GM18526 (cell line): ENCODE measurements around the gene PRR7.

Experiments
- POLR2A ChIP-seq: IDR thresholded peaks from 3 replicates; pipeline ENCODE4 v1.6.1; 2011; ENCODE audit not compliant: insufficient read length; ENCODE audit errors: extremely low read depth

The PRR7 gene

DNA sequence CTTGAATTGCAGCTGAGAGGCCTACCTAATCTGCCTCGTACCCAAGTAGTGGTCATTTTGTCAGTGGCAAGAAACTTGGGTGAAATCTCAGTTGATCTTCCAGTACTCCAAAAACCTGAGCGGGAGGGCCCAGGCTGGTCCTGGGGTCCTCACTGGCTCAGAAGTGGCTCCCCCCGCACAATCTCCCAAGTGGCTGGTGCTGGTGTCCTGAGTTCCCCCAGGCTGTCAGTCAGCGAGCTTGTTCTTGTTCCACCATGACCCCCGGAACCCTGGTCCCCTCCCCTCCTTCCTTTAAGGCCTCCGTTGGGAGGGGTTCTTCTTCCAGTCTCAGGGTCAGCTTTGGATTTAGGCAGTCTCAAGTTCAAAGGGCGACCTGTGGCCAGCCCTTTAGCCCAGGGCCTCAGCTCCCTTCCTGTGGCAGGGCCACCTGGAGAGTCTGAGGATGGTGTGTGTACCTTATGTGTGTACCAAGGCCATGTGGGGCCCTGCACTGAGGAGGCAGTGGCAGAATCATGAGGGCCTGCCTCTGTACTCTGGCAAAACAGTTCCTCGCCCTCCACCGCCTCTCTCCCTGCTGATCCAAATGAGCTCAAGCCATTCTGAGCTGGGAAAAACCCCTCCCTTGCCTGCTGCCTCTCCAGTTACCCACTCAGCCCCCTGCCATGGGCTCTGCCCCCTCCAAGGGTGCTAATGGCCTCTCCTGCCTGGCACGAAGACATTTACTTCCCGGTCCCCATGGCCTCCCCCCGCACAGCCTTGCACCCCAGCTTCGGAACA, 31.3 kb downstream of the PRR7 start:
- TF ChIP-seq POLR2A, result no peak

DNA sequence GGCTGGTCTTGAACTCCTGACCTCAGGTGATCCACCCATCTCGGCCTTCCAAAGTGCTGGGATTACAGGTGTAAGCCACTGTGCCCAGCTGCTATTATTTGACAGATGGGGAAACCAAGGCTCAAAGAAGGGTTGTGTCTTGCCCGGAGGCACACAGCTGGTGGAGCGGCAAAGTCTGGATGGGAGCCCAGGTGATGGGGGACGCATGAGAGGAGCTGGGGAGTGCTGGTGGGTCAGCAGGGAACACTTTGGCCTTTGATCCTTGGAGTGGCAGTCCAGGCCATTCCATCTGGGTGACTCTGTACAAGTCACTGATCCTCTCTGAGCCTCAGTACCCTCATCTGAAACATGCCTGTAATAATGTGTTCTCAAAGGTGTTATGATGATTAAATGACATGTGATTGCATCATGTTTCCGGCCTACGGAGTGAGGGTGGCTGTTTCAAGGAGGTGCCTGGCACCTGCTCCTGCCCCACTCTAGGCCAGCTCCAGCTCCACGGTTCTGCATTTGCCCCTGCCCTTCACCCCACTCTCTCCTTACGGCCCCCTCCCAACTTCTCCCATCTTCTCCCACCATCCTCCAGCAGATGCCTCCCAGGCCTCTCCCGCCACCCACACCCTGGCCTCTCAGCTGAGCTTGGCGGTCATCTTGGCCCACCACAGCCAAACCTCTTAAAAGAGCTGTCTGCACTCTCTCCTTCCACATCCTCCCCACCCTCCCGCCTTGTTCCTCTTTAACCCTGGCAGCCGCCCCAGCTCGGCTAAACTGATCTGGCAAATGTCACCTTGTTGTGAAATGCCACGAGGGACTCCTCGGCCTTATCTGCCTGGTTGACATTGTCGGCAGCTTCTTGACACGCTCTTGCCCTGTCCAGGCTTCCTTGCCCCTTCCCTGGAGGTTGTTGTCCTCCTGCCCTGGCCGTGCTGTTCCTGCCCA, 32.4 kb downstream of the PRR7 start:
- no peak for TF ChIP-seq POLR2A

DNA sequence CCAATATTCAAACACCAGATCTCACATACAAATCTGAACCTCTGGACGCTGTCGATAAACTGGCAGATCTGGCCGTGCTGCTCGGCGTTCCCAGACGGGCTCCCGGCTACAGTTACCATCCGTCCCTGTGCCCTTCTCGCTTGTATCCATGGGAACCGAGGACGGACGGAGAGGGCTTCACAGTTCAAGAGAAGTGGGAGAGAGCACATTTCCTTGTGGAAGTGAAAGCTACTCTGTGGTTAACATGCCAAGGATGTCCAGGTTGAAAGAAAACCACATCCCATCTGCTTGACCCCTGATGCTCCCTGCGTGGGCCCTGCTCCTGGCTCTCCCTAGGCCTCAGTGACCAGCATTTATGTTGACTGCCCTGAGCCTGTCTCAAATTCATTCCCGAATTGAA, 33.2 kb downstream of the PRR7 start:
- TF ChIP-seq POLR2A, result no peak

DNA sequence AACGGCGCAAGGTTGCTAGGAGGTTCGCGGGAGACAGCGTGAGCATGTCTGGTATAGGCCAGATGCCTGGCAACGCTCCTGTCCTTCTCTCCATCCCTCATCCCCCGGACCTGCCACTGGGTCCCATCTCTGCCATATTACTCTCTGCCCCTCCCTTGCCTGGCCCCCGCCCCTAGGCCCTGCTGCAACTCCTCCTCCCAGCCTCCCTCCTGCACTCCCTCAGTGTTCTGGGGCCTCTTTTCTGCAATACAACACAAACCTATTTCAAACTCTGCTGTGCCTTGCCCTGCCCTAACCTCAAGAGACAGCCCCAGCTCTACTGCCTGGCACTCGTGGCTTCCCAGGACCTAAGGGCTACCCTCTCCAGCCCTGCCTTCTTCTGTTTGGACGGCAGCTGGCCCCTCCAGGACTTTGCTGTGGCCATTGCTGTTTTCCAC, 35.8 kb downstream of the PRR7 start:
- no peak for TF ChIP-seq POLR2A

DNA sequence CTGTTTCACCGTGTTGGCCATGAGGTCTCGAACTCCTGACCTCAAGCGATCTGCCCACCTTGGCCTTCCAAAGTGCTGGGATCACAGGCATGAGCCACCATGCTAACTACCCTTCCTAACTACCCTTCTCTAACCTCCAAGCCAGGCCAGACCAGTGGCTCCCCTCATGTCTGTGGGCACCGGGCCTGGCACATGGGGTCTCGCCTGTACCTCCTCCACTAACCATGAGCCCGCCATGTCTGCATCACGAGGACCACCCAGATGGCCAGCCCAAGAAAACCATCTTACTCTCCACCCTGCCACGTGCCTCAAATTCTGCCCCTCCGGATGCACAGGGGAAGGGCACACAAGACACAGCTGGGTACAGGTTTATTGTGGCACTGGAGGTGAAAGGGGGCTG, 36.4 kb downstream of the PRR7 start:
- no peak for TF ChIP-seq POLR2A

DNA sequence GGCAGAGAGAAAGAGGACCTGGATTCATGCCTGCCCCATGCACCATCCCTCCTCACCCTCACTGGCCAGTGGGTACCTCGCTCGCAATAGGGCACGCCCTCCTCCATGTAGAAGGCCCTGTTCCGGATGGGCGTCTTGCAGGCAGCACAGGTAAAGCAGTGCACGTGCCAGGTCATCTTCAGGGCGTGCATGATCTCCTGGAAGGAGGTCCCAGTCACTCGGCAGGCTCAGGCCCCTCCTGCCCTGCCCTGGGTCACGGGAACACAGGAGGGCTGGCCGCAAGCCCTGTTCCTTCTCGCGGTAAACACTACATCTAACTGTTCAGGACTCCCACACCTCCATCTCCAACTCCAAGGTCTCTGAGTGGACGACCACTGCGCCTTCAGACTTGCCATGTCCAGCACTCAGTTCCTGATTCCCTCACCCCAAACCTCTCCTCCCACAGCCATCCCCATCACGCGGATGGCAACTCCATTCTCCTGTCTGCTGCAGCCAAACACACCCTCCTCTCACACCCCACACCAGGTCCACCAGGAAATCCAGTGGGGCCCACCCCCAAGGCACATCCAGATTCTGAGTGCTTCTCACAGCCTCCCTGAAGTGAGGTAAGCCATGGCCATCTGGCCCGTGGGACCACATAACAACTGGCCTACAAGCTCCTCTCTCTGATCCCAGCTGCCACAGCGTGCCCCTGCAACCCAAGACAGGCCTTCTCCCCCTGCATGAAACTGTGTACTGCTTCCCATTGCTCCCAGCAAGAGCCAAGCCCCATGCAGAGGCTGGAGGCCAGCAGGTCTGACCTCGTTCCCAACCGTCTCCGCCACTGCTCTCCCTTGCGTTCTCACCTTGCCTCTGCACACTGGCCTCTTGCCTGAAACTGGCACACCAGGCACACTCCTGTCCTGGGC, 37.6 kb downstream of the PRR7 start:
- TF ChIP-seq POLR2A, result no peak

DNA sequence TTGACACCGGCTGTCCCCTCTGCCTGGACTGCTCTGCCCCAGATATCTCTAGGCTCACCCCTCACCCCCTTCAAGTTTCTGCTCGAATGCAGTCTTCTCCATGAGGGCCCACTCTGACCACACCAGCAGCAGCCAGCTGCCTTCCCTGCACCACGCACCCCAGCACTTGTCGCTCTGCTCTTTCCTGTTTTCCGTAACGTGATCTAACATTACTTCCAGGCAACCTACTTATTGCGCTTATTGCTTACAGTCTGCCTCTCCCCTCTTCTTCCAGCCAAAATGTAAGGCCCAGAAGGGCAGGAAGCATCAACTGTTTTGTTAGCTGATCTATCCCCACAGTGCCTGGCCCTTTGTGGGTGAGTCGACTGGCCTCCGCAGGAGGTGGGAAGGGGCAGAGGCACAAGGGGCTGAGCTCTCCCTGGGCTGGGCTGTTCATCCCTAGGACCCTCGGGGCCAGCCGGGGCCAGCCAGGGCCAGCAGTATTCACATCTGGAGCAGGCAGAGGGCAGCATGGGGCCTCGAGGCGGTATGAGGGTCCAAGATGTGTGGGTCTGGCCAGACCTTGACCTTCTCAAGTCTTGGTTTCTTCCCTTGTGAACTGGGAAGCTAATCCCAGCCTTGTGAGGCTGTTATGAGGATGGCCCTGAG, 38.4 kb downstream of the PRR7 start:
- no peak for TF ChIP-seq POLR2A

DNA sequence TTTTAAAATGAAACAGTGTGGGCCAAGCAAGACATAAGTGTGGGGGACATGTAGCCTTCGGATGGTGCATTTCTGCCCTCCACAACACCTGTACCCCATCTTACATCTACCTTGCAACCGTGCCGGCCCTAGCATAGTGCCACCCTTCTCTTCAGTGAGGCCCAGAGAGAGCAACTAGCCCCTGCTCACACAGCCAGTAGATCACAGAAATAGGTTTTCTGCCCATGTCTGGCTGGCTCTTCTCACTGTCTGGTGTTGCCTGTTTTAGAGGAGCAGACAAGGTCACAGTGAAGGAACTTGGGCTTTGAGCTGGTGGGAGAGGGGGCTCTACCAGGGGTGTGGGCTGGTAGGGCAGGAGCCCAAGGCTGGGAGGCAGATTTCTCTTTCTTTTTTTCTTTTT, 39.6 kb downstream of the PRR7 start:
- TF ChIP-seq POLR2A, result no peak

DNA sequence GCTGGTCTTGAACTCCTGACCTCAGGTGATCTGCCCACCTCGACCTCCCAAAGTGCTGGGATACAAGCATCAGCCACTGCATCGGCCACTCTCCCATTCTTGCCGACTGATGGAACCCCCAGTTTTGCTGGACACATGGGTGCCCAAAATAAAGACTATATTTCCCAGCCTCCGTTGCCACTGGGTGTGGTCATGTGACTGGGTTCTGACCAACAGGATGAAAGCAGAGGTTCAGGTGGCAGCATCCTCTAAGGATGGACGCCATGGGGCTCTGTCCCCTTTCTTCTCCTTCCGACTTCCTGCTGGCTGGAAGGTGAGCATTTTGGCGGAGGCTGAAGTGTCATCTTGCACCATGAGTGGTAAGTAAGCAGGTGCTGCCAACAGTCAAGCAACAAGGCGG, 40.5 kb downstream of the PRR7 start:
- no peak for TF ChIP-seq POLR2A

DNA sequence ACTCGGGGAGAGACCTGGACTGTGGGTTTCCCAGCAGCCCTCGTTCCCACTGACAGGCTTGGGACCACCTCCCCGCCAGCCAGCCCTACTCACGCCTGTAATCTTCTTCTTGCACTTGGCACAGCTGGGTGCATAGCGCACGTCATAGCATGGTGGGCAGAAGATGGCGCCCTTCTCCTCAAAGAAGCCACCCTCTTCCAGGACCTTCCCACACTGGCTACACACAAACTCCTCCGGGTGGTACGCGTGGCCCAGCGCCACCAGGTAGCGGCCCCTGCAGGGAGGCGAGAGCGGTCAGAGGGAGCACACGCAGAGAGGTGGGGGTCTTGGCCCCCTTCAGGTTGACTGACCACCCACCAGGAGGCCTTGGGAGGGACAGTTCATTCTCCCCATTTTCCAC, 41.4 kb downstream of the PRR7 start:
- TF ChIP-seq POLR2A, result no peak

DNA sequence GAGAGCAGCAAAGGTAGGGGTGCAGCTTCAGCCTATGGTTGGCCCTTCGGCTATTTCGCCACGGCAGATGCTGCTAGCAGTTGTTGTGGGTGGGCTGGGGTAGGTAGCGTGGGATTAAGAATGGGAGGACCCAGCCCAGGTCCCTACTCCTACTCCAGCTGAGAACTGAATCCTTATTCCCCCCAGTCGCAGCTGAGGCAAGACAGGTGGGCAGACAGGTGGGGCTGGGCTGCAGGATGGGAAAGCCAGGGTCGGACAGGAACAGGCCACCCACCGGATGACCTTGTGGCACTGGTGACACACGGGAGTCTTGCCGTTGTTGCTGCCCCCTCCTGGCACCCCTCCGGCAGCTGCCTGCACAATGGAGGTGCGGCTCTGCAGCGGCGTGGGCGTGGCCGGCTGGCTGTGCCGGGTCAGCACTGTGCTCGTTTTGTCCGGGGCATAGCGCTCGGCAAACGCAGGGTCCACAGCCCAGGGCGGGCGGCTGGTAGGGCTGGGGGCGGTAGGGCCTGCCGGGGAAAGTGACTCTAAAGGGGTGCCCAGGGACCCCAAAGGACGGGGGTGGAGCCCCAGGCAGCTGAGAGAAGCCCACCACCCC, 42.6 kb downstream of the PRR7 start:
- no peak for TF ChIP-seq POLR2A

DNA sequence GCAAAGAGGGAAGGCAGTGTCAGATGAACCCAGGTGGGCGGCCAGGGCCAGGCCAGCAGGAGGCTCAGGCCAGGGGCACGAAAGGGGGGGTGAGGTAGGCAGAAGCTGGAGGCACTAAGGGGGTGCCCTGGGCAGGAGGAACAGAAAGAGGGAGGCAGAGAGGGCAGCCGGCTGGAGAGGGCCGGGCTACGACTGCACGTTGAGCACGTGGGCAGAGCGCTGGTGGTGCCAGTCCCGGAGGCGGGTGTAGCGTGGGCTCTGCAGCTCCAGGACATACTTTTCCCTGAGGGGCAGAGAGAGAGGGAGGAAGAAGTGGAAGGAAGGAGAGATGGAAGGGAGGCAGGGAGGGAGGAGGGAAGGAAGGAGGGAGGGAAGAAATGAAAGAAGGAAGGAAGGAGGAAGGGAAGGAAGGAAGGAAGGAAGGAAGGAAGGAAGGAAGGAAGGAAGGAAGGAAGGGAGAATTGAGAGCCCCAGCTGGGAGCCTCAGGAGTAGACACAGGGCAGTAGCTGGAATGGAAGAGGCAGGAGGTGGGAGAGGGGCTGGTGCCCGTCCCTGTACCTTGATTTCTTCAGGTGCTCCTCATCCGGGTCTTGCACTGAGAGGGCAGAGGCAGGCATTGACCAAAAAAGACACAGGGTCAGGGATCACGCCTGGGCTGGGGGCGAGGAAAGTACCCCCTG, 43.8 kb downstream of the PRR7 start:
- no peak for TF ChIP-seq POLR2A

DNA sequence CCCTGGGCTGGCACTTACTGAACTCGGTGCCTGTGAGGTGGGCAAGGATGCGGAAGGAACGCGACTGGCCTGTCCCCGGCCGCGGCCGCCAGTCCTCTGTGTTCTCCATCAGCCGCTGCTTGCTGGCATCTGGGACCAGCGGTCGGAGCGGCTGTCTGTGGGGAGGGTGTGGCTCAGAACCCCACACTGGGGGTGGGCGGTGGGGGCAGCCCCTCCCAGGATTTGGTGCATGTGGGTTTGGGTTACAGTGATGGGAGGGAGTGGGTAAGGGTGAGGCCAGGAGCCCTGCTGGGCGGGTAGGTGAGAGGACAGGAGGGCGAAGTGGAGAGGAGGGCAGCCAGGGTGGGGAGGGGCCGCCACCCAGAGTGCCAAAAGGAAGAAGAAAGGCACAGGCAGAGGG, 44.4 kb downstream of the PRR7 start:
- no peak for TF ChIP-seq POLR2A

DNA sequence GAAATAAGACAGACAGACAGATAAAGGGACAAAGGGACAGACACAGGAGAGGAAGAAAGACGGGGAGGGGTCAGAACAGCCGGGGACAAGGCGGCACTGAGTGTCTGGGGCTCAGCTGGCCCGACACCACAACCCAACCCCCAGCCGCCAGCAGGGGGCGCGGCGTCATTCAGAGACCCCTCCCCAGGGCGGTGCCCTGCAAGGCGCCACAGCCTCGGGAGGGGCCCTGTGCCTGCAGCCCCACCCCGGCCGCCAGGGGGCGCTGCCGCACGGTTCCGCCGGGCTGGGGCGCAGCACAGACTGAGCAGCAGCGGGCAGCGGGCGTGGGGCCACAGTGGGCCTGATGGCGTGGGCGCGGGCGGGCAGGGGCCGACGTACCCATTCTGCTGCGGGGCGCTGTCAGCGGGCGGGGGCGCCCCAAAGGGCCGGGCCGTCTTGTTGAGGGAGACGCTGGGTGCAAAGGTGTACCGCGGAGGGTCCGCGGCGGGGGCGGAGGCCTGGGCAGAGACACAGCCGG, 44.9 kb downstream of the PRR7 start:
- TF ChIP-seq POLR2A, result no peak
